GM19240 (cell line): ENCODE data around the gene SPECC1L.
"Not testable (repeated sequence)": the region's sequence is repeated elsewhere in the genome, so short reads cannot be mapped to it uniquely, and the experiment has no call there.

Experiments
- DNase-seq: peaks from one replicate; pipeline ENCODE4 v3.0.0; 2011; ENCODE audit warnings: low spot score; ENCODE audit not compliant: insufficient read length

Gene SPECC1L

DNA sequence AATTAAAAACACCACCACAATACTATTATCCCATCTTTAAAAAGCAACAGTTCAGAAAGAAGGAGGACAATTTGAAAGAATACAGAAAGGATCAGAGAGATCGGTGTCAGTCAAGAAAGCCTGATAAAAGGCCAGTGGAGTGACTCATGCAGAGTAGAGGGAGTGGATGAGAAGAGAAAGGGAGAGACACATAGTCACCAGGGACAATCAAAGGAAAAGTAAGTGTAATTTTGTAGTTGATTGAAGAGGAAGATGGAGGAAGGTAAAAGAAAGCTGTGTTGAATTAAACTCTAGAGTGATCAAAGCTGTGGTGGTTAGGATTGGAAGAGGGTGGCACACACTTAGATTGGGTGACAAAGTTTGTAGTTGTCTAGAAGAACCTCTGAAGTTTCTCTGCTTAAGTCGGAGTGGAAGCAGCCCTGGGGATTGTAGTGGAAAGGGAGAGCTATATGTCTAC, 14.1 kb downstream of the SPECC1L start:
- no peak for DNase-seq

DNA sequence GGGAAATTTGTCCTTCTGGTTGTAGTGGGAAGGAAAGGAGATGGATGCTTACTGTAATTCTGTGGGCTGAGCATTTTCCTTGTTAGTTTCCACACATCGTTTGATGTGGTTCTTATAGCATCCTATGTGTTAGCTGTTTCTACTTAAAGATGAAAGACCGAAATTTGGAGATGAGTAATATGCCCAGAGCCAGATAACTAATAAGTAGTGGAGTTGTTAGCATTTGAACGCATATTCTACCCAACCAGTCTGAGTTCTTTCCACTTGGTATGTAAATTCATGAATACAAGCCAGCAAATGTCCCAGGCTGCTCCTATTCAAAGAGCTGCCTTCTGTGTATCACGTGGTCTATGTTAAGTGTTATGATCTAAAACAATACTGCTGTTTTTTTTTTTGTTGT, 14.6 kb downstream of the SPECC1L start:
- DNase-seq = no peak

DNA sequence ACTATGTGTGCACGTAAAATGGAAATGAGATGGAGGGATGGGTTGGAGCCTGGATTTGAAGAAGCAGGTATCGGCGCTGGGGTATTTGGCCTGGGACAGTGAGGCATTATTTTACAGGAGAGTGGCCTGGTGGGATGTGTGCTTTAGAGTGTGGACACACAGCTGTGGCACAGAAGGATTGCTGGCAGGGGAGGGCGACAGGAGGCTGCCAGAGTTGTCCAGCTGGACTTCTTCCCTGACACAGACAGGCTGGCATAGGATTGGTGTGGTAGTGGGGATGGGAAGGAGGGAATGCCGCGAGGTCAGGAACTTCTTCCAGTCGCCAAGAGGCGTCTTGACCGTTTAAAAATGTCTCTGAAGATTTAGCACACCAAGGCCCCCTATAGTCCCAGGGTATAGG, 16.6 kb downstream of the SPECC1L start:
- not testable (repeated sequence) for DNase-seq

- DNase-seq = not testable (repeated sequence)
Measured at GRCh38 chr22:24287801-24288200, 17.2 kb downstream of the SPECC1L start.

- DNase-seq = no peak
Measured at GRCh38 chr22:24289114-24289513, 18.5 kb downstream of the SPECC1L start.

GRCh38 chr22:24289741-24290163, 19.1 kb downstream of the SPECC1L start:
- DNase-seq = no peak

DNA sequence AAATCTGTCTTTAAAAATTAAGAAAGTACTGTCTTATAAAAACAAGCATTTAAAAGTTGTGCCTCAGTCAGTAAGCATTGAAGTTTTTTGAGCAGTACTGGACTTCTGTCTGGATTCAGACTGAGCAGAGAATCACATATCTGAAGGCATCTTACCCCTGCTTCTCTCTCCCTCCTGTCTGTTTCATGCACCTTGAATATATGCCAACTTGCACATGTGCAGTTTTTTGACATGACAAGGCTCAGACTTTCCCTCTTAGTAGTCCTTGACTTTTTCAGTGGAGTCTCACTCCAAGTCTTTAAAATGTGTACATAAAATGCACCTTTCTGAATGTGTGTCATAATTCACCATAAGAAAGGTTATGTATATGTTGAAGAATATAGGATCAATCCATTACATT, 19.8 kb downstream of the SPECC1L start:
- no peak for DNase-seq

DNA sequence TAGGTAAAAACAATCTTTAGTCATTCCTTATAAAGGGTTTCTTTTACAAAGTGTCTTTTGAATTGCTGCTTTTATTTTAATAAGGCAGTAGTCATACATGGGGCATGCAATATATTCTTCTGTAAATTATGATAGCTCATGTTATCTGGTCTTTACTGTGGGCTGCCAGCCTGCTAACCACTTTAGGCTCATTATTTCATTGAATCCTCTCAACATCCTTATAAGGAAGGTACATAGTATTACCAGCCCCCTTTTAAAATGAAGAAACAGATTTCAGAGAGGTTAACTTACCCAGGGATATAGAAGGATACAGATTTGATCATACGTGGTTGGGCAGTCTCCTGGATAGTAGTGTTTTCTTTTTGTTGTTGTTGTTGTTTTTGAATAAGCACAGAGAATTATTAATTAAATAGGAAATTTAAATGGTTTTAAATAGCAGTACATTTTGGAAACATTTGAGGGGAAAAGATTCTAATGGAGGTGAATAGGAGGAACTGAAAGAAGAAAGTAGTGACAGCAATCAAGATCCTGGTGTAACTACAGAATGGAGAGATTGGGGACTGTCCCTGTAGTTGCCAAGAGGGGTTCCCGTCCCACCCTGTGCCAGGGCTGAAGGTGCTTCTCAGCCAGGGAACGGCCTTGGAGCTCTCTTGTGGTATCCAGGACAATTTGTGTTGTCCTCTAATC, 21.0 kb downstream of the SPECC1L start:
- DNase-seq = no peak

DNA sequence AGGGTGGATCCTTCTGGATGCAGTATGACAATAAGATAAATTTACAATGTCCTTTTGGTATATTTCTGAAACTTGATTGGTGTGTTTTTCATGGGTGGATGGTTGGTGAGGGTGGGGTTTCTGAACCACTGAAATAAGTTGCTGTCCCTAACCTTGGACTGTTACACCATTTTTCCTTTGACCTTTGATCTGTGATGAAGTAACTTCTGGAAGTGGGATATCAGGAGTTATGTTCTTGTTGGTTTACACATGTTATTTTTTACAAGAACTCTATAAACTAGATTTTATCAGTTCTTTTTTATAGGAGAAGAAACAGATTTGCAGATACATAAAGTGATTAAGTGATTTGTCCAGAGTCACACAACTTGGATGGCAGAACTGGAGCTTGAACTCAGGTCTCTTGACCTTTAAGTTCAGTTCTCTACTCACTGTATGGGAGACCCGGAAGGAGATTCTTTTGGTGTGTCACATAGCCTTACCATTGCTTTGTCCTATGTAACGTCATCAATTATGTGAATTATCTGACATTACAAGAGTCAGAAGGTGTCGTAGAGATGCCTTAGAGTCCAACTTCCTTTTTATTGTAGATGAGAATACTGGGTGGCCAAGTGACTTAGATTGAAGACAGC, 21.7 kb downstream of the SPECC1L start:
- not testable (repeated sequence) for DNase-seq

GRCh38 chr22:24294913-24295312, 24.3 kb downstream of the SPECC1L start:
- DNase-seq = not testable (repeated sequence)

- not testable (repeated sequence) for DNase-seq
Measured at GRCh38 chr22:24298497-24299155, 28.0 kb downstream of the SPECC1L start.

DNA sequence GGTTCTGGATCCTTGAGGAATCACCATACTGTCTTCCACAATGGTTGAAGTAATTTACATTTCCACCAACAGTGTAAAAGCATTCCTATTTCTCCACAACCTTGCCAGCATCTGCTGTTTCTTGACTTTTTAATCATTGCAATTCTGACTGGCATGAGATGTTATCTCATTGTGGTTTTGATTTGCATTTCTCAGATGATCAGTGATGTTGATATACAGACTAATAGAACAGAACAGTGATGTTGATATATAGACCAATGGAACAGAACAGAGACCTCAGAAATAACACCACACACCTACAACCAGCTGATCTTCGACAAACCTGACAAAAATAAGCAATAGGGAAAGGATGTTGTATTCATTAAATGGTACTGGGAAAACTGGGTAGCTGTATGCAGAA, 29.9 kb downstream of the SPECC1L start:
- DNase-seq = not testable (repeated sequence)

DNA sequence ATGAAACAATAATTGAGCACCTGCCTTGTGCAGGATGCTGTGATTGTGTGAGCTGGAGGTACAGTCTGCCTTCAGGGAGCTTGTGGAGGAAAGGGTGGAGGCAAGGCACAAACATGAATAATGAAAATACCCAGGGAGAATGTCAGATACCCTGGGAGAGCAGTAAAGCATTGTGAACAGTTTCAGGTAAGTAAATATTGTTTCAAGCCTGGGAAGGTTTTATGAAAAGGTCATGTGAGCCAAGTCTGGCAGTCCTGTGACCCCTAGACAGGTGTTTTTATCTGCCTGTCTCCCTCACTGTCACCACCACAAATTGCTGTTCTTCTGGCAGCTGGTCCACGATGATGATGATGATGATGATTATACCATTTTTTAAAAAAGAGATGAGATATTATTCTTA, 32.0 kb downstream of the SPECC1L start:
- no peak for DNase-seq

DNA sequence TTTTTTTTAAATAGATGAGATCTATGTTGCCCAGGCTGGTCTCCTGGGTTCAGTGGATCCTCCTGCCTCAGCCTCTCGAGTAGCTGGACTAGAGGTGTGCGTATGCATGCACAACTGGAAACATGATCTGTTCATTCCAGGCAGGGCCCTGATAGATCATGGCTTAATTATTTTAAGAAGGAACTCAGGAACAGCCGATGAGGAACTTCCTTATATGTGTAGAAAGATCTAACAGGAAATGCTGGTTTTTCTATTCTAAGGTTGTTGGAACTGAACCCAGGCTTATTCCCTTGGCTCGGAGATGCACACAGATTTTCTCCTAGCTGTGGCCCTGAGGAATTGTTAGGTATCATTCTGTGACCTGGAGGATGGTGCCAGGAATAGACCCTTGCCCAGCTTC, 32.4 kb downstream of the SPECC1L start:
- DNase-seq = no peak

GRCh38 chr22:24304062-24304675, 33.5 kb downstream of the SPECC1L start:
- no peak for DNase-seq

GRCh38 chr22:24305260-24305692, 34.6 kb downstream of the SPECC1L start:
- DNase-seq = no peak

DNA sequence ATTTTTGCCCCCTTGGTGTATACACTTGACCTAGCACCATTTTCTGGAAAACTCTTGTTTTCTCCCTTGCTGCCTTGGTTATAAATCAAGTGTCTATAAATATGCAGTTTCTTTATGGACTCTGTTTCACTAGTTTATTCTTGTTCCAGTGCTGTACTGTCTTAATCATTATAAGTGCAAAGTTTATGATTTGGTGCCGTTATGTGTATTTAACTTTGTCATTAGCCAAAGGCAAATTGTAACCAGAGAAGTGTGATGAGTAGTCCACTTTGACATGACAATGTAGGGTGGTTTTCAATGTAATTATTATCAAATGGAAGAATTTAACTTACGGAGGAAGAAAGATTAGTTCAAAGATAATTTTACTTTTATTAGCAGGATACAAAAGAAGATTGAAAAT, 40.3 kb downstream of the SPECC1L start:
- no peak for DNase-seq

- no peak for DNase-seq
Measured at GRCh38 chr22:24315367-24315966, 44.8 kb downstream of the SPECC1L start.

DNA sequence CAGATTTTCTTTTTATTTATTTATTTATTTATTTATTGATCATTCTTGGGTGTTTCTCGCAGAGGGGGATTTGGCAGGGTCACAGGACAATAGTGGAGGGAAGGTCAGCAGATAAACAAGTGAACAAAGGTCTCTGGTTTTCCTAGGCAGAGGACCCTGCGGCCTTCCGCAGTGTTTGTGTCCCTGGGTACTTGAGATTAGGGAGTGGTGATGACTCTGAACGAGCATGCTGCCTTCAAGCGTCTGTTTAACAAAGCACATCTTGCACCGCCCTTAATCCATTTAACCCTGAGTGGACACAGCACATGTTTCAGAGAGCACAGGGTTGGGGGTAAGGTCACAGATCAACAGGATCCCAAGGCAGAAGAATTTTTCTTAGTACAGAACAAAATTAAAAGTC, 45.6 kb downstream of the SPECC1L start:
- not testable (repeated sequence) for DNase-seq

- not testable (repeated sequence) for DNase-seq
Measured at GRCh38 chr22:24317511-24317910, 46.9 kb downstream of the SPECC1L start.

DNA sequence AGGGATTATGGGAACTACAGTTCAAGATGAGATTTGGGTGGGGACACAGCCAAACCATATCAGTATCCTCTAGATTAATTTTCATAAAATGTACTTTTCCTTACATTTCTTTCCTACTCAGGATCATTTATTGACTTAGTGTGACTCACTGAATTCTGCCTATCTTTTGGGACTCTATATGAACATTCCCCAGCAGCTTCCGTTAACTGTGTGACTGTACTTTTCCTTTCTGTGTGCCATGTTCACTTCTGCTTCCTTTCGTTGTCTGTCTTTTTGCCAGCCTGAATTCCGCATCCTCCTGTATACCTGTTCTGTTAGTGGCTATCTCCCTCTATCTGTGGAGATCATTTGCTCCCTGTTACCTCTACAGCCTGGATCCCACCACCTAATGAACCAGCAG, 48.8 kb downstream of the SPECC1L start:
- no peak for DNase-seq

DNA sequence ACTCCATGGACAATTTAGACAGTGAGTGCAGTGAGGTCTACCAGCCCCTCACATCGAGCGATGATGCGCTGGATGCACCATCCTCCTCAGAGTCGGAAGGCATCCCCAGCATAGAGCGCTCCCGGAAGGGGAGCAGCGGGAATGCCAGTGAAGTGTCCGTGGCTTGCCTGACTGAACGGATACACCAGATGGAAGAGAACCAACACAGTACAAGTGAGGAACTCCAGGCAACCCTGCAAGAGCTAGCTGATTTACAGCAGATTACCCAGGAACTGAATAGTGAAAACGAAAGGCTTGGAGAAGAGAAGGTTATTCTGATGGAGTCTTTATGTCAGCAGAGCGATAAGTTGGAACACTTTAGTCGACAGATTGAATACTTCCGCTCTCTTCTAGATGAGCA, 51.4 kb downstream of the SPECC1L start:
- DNase-seq = no peak
